Mucosa of stomach (tissue), 1 donor: ENCODE measurements around the gene REC114.
"Not testable (repeated sequence)": the region's sequence is repeated elsewhere in the genome, so short reads cannot be mapped to it uniquely, and the experiment has no call there.

Experiments
- H3K27me3 ChIP-seq: one replicate; pipeline ENCODE4 v1.7.0; 2013; ENCODE audit warnings: mild to moderate bottlenecking, low read length; ENCODE audit not compliant: control insufficient read depth, insufficient read depth
- H3K36me3 ChIP-seq: one replicate; pipeline ENCODE4 v1.7.0; 2013; ENCODE audit warnings: low read length; ENCODE audit not compliant: control insufficient read depth, insufficient read depth
- H3K4me1 ChIP-seq: one replicate; pipeline ENCODE4 v1.7.0; 2013; ENCODE audit warnings: mild to moderate bottlenecking, low read length; ENCODE audit not compliant: control insufficient read depth, insufficient read depth
- H3K4me3 ChIP-seq: one replicate; pipeline ENCODE4 v1.7.0; 2013; ENCODE audit warnings: low read length
- H3K9ac ChIP-seq: one replicate; pipeline ENCODE4 v1.7.0; 2013; ENCODE audit warnings: mild to moderate bottlenecking, low read length, moderate library complexity
- H3K9me3 ChIP-seq: one replicate; pipeline ENCODE4 v1.7.0; 2013; ENCODE audit warnings: mild to moderate bottlenecking, low read length, moderate library complexity; ENCODE audit not compliant: control insufficient read depth
- donor health status: Pancreatic carcinoma.

Gene REC114

DNA sequence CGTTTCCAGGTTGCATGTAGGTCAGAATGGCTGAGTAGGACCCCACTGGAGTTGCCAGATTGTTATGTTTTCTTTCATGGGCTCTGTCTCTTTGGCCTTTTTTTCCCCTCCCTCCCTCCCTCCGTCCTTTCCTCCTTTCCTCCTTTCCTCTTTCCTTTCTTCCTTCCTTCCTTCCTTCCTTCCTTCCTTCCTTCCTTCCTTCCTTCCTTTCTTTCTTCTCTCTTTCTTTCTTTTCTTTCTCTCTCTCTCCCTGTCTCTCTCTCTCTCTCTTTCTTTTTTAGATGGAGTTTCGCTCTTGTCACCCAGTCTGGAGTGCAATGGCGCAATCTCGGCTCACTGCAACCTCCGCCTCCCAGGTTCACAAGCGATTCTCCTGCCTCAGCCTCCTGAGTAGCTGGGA lies 11.6 kb upstream of the REC114 start:
- not testable (repeated sequence) for H3K4me1 ChIP-seq, H3K27me3 ChIP-seq, H3K4me3 ChIP-seq, H3K9me3 ChIP-seq, H3K9ac ChIP-seq, H3K36me3 ChIP-seq

DNA sequence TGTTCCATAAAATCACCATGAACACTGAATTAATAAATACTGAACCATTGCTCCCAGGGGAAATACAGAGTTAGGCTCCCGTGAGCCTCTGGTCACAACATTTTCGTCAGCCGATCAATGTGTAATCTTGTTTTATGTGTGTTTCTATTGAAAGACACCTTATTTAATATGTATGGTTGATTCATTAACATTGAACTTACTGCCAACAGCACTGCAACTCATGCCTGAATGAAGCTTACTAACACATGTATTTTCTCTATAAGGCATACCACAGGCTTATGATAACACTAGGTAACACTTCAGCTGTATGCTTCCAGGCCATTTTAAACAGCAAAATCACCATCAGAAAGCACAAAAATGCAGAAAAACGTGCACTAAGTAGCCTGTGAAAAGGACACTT lies 9.1 kb upstream of the REC114 start:
- no peak overlapping the region for H3K4me3 ChIP-seq
- no peaks in the 10 kb centered on the region for H3K9me3 ChIP-seq
- no peak overlapping the region for H3K9ac ChIP-seq
- no peaks in the 10 kb centered on the region for H3K27me3 ChIP-seq
- no peaks in the 10 kb centered on the region for H3K4me1 ChIP-seq
- H3K36me3 ChIP-seq = no peaks in the 10 kb centered on the region

DNA sequence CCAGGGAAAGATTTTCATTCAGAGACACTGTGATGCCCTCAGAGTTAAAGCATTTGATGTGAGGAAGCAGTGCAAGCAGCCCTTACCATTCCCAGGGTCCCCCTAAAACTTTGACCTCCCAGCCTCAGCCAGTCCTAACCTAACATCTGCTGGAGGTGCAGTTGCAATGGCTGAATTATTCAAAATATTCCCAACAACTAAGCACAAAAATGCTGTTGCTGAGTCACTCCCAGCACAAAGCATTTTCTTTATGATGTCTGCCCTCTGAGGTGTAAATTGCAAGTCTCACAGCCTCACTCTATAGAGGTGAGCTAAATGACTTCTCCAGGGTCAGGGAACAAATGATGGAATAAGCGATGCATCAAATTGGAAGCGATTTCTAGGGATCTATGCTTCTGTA lies 6.4 kb upstream of the REC114 start:
- Histone ChIP-seq H3K9ac (no peak overlapping the region), H3K27me3 (no peaks in the 10 kb centered on the region), H3K9me3 (no peaks in the 10 kb centered on the region), H3K36me3 (no peaks in the 10 kb centered on the region), H3K4me3 (no peak overlapping the region), H3K4me1 (no peaks in the 10 kb centered on the region)

DNA sequence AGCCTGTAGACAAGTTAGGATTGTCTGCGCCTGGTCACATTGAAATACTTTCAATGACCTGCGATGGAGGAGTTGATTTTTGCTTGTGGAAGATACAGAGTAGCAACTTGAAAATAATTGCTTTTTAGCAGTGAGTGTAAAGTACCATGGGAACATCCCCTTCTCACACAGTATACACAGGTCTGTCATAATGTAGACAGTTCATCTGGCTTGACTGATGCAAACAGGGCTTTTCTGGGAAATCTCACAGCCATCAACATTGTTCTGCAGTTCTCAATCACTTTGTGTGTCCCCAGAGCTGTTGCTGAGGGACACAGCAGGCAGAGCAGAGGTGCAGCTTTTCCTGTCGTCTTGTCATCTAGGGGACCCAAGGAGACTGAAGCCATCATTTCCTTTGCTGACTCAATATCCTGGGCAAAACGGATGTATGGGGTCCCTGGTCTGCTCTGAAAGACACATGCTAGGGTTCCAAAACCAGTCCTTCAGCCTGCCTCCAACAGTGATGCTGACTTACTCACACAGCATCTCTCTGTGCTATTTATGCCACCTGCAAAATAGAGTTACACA lies 5.3 kb upstream of the REC114 start:
- Histone ChIP-seq H3K36me3 (no peaks in the 10 kb centered on the region), H3K27me3 (no peaks in the 10 kb centered on the region), H3K4me3 (no peak overlapping the region)

DNA sequence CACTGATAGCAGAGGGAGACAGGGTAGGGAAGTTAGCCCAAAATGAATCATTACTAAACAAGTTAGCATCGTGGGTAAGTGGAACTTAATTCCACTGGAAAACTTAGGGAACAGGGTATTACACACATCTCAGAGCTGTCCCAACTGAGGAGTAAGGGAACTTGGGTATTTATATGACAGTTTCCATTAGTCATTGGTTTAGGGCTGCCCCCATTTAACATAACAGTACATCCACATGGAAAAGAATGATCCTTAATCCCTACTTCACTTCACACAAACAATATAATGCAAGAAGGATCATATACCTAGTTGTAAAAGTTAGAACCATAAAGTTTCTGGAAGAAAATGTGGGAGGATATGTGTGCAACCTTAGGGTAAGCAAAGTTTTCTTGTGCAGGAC lies 4.3 kb upstream of the REC114 start:
- Histone ChIP-seq H3K27me3 (no peaks in the 10 kb centered on the region), H3K36me3 (no peaks in the 10 kb centered on the region), H3K4me1 (no peaks in the 10 kb centered on the region), H3K9ac (no peak overlapping the region), H3K4me3 (no peak overlapping the region), H3K9me3 (no peaks in the 10 kb centered on the region)

More for the DNA sequence above, 5.3 kb upstream of the REC114 start:
- Histone ChIP-seq H3K4me1 (no peaks in the 10 kb centered on the region), H3K9ac (no peak overlapping the region), H3K9me3 (no peaks in the 10 kb centered on the region)

DNA sequence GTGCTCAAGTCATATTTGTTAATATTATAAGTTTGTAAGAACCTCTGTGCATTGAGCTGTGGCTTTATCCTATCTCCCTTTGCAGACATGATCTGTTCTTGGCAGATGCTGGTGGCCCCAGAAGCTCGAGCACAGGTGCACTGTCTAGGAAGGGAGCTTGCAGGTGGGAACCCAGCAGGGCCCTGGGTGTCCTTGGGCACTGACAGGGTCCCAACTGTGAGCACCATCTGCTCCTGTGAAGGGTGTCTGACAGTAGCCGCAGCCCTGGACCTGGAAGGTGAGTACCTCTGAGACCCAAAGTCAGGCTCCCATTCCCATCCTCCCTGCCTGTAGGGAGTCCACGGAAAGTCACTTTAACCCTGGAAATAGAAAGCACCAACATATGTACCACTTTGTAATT lies 2.4 kb upstream of the REC114 start:
- Histone ChIP-seq H3K9ac (no peak overlapping the region), H3K36me3 (no peaks in the 10 kb centered on the region), H3K9me3 (no peaks in the 10 kb centered on the region), H3K4me1 (no peaks in the 10 kb centered on the region), H3K27me3 (no peaks in the 10 kb centered on the region), H3K4me3 (no peak overlapping the region)

DNA sequence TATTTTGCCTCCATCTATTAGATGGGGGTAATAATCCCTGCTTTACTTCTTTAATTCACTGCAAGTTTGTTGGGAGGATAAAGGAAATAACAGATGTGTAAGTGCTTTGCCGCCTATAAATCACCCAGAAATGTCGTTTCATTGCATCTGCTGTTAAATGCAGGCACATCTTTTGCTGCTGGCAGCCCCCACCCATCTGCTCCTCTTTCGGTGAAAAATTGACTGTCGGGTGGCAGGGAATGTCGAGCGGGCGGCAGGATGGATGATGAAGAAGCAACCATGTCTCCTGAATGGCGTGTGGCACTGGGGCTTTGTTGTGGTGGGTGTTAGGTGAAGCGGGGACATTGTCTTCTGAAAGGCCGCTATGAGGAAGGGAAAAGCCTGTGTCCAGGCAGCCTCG lies 543 bp upstream of the REC114 start:
- Histone ChIP-seq H3K27me3 (no peaks in the 10 kb centered on the region), H3K36me3 (no peaks in the 10 kb centered on the region), H3K9me3 (no peaks in the 10 kb centered on the region), H3K4me3 (no peak overlapping the region), H3K4me1 (no peaks in the 10 kb centered on the region), H3K9ac (no peak overlapping the region)

DNA sequence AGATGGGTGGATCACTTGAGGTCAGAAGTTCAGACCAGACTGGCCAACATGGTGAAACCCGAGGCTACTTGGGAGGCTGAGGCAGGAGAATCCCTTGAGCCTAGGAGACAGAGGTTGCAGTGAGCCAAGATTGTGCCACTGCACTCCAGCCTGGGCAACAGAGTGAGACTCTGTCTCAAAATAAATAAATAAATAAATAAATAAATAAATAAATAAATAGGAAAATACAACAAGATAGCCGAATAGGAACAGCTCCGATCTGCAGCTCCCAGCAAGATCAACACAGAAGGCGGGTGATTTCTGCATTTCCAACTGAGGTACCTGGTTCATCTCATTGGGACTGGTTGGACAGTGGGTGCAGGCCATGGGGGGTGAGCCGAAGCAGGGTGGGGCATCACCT lies 4.5 kb downstream of the REC114 start:
- not testable (repeated sequence) for H3K4me3 ChIP-seq, H3K9ac ChIP-seq, H3K36me3 ChIP-seq, H3K4me1 ChIP-seq, H3K27me3 ChIP-seq, H3K9me3 ChIP-seq

DNA sequence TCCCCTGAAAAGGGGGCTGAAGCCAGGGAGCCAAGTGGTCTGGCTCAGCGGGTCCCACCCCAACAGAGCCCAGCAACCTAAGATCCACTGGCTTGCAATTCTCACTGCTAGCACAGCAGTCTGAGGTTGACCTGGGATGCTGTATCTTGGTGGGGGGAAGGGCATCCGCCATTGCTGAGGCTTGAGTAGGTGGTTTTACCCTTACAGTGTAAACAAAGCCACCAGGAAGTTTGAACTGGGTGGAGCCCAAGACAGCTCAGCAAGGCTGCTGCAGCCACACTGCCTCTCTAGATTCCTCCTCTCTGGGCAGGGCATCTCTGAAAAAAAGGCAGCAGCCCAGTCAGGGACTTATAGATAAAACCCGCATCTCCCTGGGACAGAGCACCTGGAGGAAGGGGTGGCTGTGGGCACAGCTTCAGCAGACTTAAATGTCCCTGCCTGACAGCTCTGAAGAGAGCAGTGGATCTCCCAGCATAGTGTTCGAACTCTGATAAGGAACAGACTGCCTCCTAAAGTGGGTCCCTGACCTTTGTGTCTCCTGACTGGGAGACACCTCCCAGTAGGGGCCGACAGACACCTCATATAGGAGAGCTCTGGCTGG lies 5.3 kb downstream of the REC114 start:
- not testable (repeated sequence) for H3K27me3 ChIP-seq, H3K9ac ChIP-seq

DNA sequence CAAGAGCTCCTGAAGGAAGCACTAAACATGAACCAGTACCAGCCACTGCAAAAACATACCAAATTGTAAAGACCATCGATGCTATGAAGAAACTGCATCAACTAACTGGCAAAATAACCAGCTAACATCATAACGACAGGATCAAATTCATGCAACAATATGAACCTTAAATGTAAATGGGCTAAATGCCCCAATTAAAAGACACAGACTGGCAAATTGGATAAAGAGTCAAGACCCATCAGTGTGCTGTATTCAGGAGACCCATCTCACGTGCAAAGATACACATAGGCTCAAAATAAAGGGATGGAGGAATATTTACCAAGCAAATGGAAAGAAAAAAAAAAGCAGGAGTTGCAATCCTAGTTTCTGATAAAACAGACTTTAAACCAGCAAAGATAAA lies 7.0 kb downstream of the REC114 start:
- not testable (repeated sequence) for H3K4me1 ChIP-seq, H3K9ac ChIP-seq, H3K36me3 ChIP-seq, H3K9me3 ChIP-seq, H3K27me3 ChIP-seq, H3K4me3 ChIP-seq

More for the DNA sequence above, 5.3 kb downstream of the REC114 start:
- H3K4me3 ChIP-seq, H3K9me3 ChIP-seq, H3K4me1 ChIP-seq, H3K36me3 ChIP-seq: not testable (repeated sequence)

DNA sequence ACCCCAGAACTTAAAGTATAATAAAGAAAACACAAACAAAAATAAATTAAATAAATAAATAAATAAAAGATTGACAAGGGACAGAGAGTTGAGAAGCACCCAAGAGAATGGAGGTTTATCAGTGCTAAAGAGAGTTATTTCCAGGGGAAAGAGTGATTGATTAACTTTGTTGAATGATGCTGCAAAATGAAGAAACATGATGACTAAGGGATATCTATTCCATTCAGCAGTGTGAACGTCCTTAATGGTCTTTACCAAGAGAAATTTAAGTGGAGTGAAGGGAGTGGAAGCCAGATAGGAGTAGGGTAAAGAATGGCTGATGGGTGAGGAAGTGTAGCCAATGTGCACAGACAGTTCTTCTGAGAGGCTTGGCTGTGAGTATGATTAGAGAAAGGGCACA lies 11.1 kb downstream of the REC114 start:
- peaks cover 9% of the 10 kb centered on the region for H3K4me1 ChIP-seq
- no peaks in the 10 kb centered on the region for H3K27me3 ChIP-seq

DNA sequence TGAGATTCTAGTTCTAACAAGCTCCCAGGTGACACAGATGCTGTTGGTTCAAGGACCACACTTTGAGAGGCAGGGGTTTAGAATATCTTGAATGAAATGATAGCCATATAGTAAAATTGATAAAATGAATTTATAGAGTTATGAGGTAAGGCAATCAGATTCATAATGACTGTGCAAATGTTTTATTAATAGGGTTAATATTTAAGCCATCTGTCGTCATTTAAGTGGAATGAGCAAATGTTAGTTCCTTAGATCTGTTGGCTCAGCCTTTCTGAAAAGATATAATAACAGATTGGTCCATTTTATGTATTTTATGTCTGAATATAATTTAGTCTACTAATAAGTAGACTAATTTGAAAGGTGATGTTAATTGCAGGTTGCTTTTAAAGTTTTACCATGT lies 12.9 kb downstream of the REC114 start:
- Histone ChIP-seq H3K4me3 (no peak overlapping the region), H3K36me3 (no peaks in the 10 kb centered on the region), H3K9ac (no peak overlapping the region), H3K4me1 (peaks cover 9% of the 10 kb centered on the region), H3K9me3 (no peaks in the 10 kb centered on the region), H3K27me3 (no peaks in the 10 kb centered on the region)

More for the DNA sequence above, 11.1 kb downstream of the REC114 start:
- Histone ChIP-seq H3K9ac (no peak overlapping the region), H3K9me3 (no peaks in the 10 kb centered on the region), H3K36me3 (no peaks in the 10 kb centered on the region), H3K4me3 (no peak overlapping the region)

DNA sequence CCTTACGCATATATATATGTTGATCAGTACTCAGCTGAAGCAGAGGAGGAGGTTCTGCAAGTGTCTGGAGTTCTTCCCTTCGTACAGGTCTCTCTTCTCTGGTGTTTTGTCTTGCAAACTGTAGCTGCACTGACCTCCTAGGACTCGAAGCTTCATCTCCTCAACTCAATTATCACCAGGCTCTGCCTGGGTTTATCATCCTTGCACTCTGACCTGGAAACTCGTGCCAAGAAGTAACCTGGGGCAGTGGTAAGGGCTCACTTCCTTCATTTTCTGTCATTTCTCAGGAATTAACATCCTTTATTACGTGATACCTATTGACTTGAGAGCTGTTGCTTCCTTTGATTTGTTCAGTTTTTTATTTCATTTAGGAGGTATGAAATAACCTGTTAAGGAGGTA lies 14.4 kb downstream of the REC114 start:
- H3K36me3 ChIP-seq = no peaks in the 10 kb centered on the region
- H3K27me3 ChIP-seq = no peaks in the 10 kb centered on the region
- no peak overlapping the region for H3K4me3 ChIP-seq
- peaks cover 9% of the 10 kb centered on the region for H3K4me1 ChIP-seq
- H3K9me3 ChIP-seq = no peaks in the 10 kb centered on the region
- no peak overlapping the region for H3K9ac ChIP-seq
